ENCODE results near the gene SCRN3. TPM values are rescaled to one million over a fixed set of nuclear protein-coding genes. Genes with fewer than 3 reads are reported as not detected.

The SCRN3 gene, protein sequence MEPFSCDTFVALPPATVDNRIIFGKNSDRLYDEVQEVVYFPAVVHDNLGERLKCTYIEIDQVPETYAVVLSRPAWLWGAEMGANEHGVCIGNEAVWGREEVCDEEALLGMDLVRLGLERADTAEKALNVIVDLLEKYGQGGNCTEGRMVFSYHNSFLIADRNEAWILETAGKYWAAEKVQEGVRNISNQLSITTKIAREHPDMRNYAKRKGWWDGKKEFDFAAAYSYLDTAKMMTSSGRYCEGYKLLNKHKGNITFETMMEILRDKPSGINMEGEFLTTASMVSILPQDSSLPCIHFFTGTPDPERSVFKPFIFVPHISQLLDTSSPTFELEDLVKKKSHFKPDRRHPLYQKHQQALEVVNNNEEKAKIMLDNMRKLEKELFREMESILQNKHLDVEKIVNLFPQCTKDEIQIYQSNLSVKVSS
- polyA plus RNA-seq (2012; ENCODE audit: insufficient read length, low read depth), result 12.5 TPM

- peak; percentile 71 for TF ChIP-seq FOXP2 (optimal IDR thresholded peaks at IDR 0.05; ENCODE audit: borderline replicate concordance, extremely low read depth, extremely low read length, insufficient read depth)
- TF ChIP-seq SIN3A (IDR thresholded peaks at IDR 0.05; ENCODE audit: borderline replicate concordance, insufficient read depth, low read length), result peak; percentile 47; the same call in 1 of the 2 replicates
- peak; percentile 84; the same call in 1 of the 2 replicates for TF ChIP-seq TAF1 (IDR thresholded peaks at IDR 0.05; ENCODE audit: borderline replicate concordance, insufficient read depth, low read length)
- TF ChIP-seq, protein P1, sequence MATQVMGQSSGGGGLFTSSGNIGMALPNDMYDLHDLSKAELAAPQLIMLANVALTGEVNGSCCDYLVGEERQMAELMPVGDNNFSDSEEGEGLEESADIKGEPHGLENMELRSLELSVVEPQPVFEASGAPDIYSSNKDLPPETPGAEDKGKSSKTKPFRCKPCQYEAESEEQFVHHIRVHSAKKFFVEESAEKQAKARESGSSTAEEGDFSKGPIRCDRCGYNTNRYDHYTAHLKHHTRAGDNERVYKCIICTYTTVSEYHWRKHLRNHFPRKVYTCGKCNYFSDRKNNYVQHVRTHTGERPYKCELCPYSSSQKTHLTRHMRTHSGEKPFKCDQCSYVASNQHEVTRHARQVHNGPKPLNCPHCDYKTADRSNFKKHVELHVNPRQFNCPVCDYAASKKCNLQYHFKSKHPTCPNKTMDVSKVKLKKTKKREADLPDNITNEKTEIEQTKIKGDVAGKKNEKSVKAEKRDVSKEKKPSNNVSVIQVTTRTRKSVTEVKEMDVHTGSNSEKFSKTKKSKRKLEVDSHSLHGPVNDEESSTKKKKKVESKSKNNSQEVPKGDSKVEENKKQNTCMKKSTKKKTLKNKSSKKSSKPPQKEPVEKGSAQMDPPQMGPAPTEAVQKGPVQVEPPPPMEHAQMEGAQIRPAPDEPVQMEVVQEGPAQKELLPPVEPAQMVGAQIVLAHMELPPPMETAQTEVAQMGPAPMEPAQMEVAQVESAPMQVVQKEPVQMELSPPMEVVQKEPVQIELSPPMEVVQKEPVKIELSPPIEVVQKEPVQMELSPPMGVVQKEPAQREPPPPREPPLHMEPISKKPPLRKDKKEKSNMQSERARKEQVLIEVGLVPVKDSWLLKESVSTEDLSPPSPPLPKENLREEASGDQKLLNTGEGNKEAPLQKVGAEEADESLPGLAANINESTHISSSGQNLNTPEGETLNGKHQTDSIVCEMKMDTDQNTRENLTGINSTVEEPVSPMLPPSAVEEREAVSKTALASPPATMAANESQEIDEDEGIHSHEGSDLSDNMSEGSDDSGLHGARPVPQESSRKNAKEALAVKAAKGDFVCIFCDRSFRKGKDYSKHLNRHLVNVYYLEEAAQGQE (IDR thresholded peaks at IDR 0.05; ENCODE audit: insufficient read depth in 1 of 2, low read depth in 2 of 2, low read length in 2 of 2), result peak in 1 of 2 experiments; percentile 35; a peak in 1 of 4 replicates
- peak; percentile 67 for TF ChIP-seq POLR2AphosphoS5 (IDR thresholded peaks at IDR 0.05; ENCODE audit: low read depth, low read length)
Observed at GRCh38 chr2:174395284-174395968, at the start of gene SCRN3. Gene SCRN3 (plus strand): TSS chr2:174395730. CDS start chr2:174398284, 2,554 bp downstream.

DNA sequence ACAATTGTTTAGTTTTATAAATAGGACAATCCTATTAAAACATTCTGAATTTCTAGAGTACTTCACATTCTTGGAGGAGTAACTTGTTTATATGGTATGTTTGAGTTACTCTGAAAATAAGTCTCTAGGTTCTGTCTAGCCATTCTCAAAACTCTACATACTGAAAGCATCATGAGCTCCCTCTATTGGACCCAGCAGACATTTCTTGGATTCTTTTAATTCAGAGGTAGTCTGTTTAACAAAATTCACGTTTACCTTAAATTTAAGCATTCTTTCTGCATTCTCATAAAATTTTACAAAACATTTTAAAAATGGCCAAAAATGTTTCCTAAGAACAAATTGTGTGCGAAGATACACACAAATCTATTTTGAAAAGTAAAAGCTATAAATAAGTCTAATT is 45.5 kb upstream of the SCRN3 start:
- TF ChIP-seq TAF1 (IDR thresholded peaks at IDR 0.05; ENCODE audit: borderline replicate concordance, insufficient read depth, low read length) (no peak), POLR2AphosphoS5 (IDR thresholded peaks at IDR 0.05; ENCODE audit: low read depth, low read length) (no peak), SIN3A (IDR thresholded peaks at IDR 0.05; ENCODE audit: borderline replicate concordance, insufficient read depth, low read length) (no peak), FOXP2 (optimal IDR thresholded peaks at IDR 0.05; ENCODE audit: borderline replicate concordance, extremely low read depth, extremely low read length, insufficient read depth) (no peak)
- TF ChIP-seq, protein P1 (IDR thresholded peaks at IDR 0.05; ENCODE audit: insufficient read depth in 1 of 2, low read depth in 2 of 2, low read length in 2 of 2), result no peak

GRCh38 chr2:174350593-174351181 is 44.8 kb upstream of the SCRN3 start:
- TF ChIP-seq SIN3A (IDR thresholded peaks at IDR 0.05; ENCODE audit: borderline replicate concordance, insufficient read depth, low read length), result no peak
- no peak for TF ChIP-seq FOXP2 (optimal IDR thresholded peaks at IDR 0.05; ENCODE audit: borderline replicate concordance, extremely low read depth, extremely low read length, insufficient read depth)

DNA sequence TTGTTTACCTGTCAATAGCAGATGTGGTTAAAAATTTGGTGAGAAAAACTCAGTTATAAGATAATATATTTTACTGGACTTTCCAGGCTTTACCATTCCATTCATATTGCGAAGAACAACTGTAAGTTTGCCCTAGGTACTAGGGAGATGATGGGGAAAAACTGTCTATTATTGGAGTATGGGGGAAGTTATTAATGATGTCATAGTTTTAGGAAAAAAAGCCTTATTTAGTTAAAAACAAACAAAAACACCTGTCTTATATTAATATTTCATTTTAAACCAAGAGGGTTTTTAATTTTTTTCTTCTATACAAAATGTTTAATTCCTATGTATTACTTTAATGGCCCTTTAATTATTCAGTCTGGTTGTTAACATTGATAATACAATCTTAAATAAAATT is 42.5 kb upstream of the SCRN3 start:
- TF ChIP-seq FOXP2 (optimal IDR thresholded peaks at IDR 0.05; ENCODE audit: borderline replicate concordance, extremely low read depth, extremely low read length, insufficient read depth), result no peak

GRCh38 chr2:174356347-174356746 is 39.2 kb upstream of the SCRN3 start:
- TF ChIP-seq SIN3A (IDR thresholded peaks at IDR 0.05; ENCODE audit: borderline replicate concordance, insufficient read depth, low read length) (no peak), FOXP2 (optimal IDR thresholded peaks at IDR 0.05; ENCODE audit: borderline replicate concordance, extremely low read depth, extremely low read length, insufficient read depth) (no peak), TAF1 (IDR thresholded peaks at IDR 0.05; ENCODE audit: borderline replicate concordance, insufficient read depth, low read length) (no peak), POLR2AphosphoS5 (IDR thresholded peaks at IDR 0.05; ENCODE audit: low read depth, low read length) (no peak)
- TF ChIP-seq, protein P1 (IDR thresholded peaks at IDR 0.05; ENCODE audit: insufficient read depth in 1 of 2, low read depth in 2 of 2, low read length in 2 of 2), result no peak

All from PFSK-1 (cell line).